Osteoblast (primary cell): Measurements from ENCODE around the gene ACTR2. TPM values are rescaled to one million over a fixed set of nuclear protein-coding genes. Genes with fewer than 3 reads are reported as not detected.
A peak's percentile ranks its signal among the peaks of the same experiment; 100 is the strongest.

Source experiments
- DNase-seq: peaks from one replicate; pipeline ENCODE4 v3.0.0; 2011; ENCODE audit warnings: low spot score, mixed read lengths; ENCODE audit not compliant: insufficient read length; ENCODE audit errors: missing footprints
- H2AFZ ChIP-seq: 2 replicates; pipeline ENCODE4 v1.6.0; 2011; ENCODE audit warnings: mild to moderate bottlenecking, low read length
- H3K27ac ChIP-seq: 2 replicates; pipeline ENCODE4 v1.5.1; 2011; ENCODE audit warnings: mild to moderate bottlenecking, low read depth, low read length, moderate library complexity
- H3K27me3 ChIP-seq: 2 replicates; pipeline ENCODE4 v1.6.0; 2012; ENCODE audit warnings: mild to moderate bottlenecking, control low read depth, inconsistent platforms, low read length, moderate library complexity; ENCODE audit not compliant: insufficient read depth
- H3K36me3 ChIP-seq: 2 replicates; pipeline ENCODE4 v1.5.1; 2011; ENCODE audit warnings: mild to moderate bottlenecking, low read length, control low read depth, moderate library complexity; ENCODE audit not compliant: insufficient read depth
- H3K4me1 ChIP-seq: 2 replicates; pipeline ENCODE4 v1.5.1; 2011; ENCODE audit warnings: mild to moderate bottlenecking, low read length, control low read depth, moderate library complexity; ENCODE audit not compliant: insufficient read depth
- H3K4me2 ChIP-seq: 2 replicates; pipeline ENCODE4 v1.6.0; 2011; ENCODE audit warnings: mild to moderate bottlenecking, low read length; ENCODE audit not compliant: insufficient read depth
- H3K4me3 ChIP-seq: fragments of 200-600 bp; sonication (generic); 3 replicates; pipeline ENCODE4 v1.5.1; 2012; ENCODE audit warnings: mild to moderate bottlenecking, low read length, inconsistent platforms; ENCODE audit not compliant: insufficient read depth
- H3K79me2 ChIP-seq: 2 replicates; pipeline ENCODE4 v1.6.0; 2012; ENCODE audit warnings: mild to moderate bottlenecking, low read length, control low read depth, inconsistent platforms; ENCODE audit not compliant: insufficient read depth
- H3K9me3 ChIP-seq: 2 replicates; pipeline ENCODE4 v1.5.1; 2011; ENCODE audit warnings: low read depth, low read length, control low read depth
- H4K20me1 ChIP-seq: 2 replicates; pipeline ENCODE4 v1.6.0; 2012; ENCODE audit warnings: mild to moderate bottlenecking, low read length, control low read depth; ENCODE audit not compliant: insufficient read depth
- total RNA-seq: library from RNA; depleted of rRNA; stranded (reverse); fragments of >200 nt; gene quantifications from 2 replicates; pipeline ENCODE4 v1.2.3, GENCODE V29; 2012
- TF ChIP-seq, protein P1 (sequence below): IDR thresholded peaks from 2 replicates; pipeline ENCODE4 v1.5.1; 2011; ENCODE audit warnings: mild to moderate bottlenecking, low read depth, low read length, moderate library complexity; ENCODE audit errors: extremely low read depth

The ACTR2 gene
- total RNA-seq, 1 donor: 110 TPM

DNA sequence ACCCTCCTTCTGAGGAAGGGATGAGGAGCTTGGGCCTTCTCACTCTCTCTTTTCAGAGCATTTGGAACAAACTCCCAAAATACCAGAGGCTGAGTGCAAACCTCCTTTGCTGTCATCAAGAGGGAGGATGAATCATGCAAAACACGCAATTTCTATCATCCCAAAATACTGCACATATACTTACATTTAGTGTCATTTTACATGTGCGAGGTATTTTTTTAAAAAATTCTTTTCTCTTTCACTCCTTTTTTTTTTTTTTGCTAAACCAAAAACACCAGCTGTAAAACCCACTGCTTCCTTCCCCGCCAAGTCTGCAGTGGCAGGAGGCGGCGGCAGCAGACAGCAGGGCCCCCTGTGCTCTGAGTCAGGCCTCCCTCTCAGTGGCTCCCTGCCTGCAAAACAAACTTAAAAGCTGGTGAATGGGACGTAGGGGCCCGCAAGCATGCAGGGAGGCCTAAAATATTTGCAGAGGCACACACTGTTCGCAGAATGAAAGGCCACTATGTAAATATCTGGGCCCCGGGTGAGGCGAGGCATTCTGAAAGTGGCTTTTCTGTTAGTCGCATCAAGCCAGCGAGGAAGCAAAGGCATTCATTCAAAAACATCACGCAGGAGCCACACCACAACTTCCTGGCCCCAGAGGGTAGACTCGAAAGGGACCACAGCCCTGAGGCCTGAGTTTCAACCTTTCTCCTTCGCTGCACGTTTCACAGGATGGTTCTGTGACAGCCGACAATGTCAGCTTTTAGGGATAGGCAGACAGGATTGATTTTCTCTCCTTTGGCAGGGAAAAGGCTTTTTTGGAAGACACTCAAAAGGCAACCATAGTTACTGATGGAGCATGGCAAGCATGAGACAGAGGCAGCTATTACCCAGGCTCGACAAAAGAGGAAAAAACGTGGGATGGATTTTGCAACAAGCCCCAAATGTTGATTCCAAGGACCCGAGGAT is 73.4 kb downstream of the ACTR2 start:
- Histone ChIP-seq H3K36me3 (no peaks in the 10 kb centered on the region), H3K4me2 (peak overlapping the region; percentile 73), H2AFZ (peak overlapping the region; percentile 11), H3K27ac (peak overlapping the region; percentile 92), H3K27me3 (no peaks in the 10 kb centered on the region), H3K9me3 (no peaks in the 10 kb centered on the region), H3K4me3 (peak overlapping the region; percentile 42), H3K79me2 (no peaks in the 10 kb centered on the region), H3K4me1 (peaks cover 34% of the 10 kb centered on the region), H4K20me1 (peaks cover 11% of the 10 kb centered on the region)
- TF ChIP-seq, protein P1, sequence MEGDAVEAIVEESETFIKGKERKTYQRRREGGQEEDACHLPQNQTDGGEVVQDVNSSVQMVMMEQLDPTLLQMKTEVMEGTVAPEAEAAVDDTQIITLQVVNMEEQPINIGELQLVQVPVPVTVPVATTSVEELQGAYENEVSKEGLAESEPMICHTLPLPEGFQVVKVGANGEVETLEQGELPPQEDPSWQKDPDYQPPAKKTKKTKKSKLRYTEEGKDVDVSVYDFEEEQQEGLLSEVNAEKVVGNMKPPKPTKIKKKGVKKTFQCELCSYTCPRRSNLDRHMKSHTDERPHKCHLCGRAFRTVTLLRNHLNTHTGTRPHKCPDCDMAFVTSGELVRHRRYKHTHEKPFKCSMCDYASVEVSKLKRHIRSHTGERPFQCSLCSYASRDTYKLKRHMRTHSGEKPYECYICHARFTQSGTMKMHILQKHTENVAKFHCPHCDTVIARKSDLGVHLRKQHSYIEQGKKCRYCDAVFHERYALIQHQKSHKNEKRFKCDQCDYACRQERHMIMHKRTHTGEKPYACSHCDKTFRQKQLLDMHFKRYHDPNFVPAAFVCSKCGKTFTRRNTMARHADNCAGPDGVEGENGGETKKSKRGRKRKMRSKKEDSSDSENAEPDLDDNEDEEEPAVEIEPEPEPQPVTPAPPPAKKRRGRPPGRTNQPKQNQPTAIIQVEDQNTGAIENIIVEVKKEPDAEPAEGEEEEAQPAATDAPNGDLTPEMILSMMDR: no peak
- DNase-seq: peak; percentile 92

DNA sequence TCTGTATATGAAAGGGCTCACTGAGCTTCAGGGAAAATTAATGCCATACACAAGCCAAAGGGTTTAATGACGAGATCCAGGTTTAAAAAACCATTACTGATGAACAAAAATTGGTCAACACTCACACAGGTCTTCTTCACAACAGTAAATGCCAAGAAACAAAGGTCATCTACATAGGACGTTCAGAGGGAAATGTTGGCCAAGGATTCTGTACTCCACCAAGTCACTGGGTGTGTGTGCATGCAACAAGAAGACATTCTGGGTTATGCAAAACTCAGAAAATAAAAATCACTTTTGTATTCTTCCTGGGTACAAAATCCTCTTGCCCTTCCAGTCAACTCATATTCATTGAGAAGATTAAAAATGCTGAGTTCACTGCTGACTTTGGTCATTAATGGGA is 78.3 kb downstream of the ACTR2 start:
- peaks cover 15% of the 10 kb centered on the region for H3K4me1 ChIP-seq
- H3K4me3 ChIP-seq: no peak overlapping the region
- H3K27ac ChIP-seq: no peak overlapping the region
- no peak for DNase-seq
- peaks cover 10% of the 10 kb centered on the region for H3K36me3 ChIP-seq
- no peak overlapping the region for H3K4me2 ChIP-seq
- no peaks in the 10 kb centered on the region for H3K9me3 ChIP-seq
- no peaks in the 10 kb centered on the region for H4K20me1 ChIP-seq
- no peaks in the 10 kb centered on the region for H3K79me2 ChIP-seq
- TF ChIP-seq, protein P1: no peak
- H2AFZ ChIP-seq: no peak overlapping the region
- no peaks in the 10 kb centered on the region for H3K27me3 ChIP-seq

DNA sequence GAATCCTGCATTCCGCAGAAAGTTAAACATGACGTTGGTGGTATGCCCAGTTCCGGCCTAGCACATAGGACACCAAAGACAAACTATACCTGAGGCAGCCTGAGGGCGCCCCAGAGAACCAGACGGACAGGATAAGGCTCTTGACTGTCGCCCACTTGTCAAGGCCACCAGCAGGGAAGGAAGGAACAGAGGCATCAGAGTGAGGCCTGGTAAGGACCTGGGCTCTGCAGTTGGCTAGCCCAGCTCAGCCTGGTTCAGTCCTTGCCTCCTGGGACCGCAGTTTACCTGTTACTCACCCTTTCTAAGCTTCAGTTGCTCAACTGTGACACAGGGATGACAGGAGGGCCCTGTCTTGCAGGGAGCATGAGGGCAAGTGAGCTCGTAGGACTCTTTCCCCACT is 82.1 kb downstream of the ACTR2 start:
- Histone ChIP-seq H3K27ac (no peak overlapping the region), H3K4me1 (no peaks in the 10 kb centered on the region), H3K27me3 (no peaks in the 10 kb centered on the region), H3K36me3 (peaks cover 47% of the 10 kb centered on the region), H4K20me1 (no peaks in the 10 kb centered on the region), H2AFZ (no peak overlapping the region), H3K4me3 (no peak overlapping the region), H3K79me2 (no peaks in the 10 kb centered on the region), H3K4me2 (no peak overlapping the region), H3K9me3 (no peaks in the 10 kb centered on the region)
- DNase-seq: no peak
- TF ChIP-seq, protein P1: no peak

DNA sequence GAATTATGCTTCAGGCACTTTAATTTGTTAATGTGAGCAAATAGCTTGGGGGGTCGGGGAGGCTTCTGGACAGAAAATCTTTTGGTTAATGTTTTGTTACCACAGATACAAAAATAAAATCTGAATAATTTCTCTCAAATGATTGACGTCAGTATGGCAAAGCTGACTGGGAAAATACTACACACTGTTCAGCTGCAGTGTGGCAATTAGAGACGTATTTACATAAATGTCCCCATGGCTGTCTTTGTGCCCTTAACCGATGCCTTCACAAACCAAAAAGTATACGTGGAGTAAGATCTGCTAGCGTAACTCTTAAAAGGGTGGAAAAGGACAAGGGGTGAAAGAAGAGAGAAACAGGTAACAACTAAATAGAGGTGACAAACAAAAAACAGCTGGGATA is 83.4 kb downstream of the ACTR2 start:
- DNase-seq: no peak
- Histone ChIP-seq H2AFZ (no peak overlapping the region), H4K20me1 (no peaks in the 10 kb centered on the region), H3K79me2 (peaks cover 1% of the 10 kb centered on the region), H3K36me3 (peaks cover 60% of the 10 kb centered on the region), H3K27me3 (no peaks in the 10 kb centered on the region), H3K9me3 (no peaks in the 10 kb centered on the region), H3K4me3 (no peak overlapping the region), H3K27ac (no peak overlapping the region), H3K4me1 (no peaks in the 10 kb centered on the region), H3K4me2 (no peak overlapping the region)
- TF ChIP-seq, protein P1: no peak
